ENCODE measurements around the gene RTN4.

DNA sequence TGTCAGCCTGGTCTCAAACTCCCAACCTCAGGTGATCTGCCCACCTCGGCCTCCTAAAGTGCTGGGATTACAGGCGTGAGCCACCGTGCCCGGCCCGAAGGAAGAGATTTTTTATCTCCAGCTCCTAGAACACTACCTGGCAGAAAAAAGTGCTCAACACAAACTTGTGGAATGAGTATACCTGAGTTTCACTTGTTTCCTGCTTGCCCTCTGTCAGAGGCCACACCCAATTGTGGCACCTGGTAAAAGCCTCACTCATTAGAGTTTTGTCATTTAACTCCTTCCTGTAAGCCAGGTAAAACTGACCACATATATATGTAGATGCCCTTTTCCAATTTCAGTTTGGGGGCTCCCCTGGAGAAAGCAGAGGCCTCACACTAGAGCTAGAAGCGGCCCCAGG is 42.2 kb upstream of the RTN4 start:
- TF ChIP-seq CTCF (IDR thresholded peaks at IDR 0.05; ENCODE audit: borderline replicate concordance, extremely low read depth, low read length, poor library complexity, severe bottlenecking) (no peak), EZH2 (IDR thresholded peaks at IDR 0.05; ENCODE audit: borderline replicate concordance, low read depth, low read length, severe bottlenecking) (no peak)
